ENCODE measurements around the gene GTF2IRD1. TPM values are rescaled to one million over a fixed set of nuclear protein-coding genes. Genes with fewer than 3 reads are reported as not detected.

The GTF2IRD1 gene
- total and polyA plus RNA-seq, 9 of the 15 experiments (the other 6 are each of a cell fraction or from before 2014, with no cell fraction given), result 9.1 to 30.2 (median 14.0) TPM

GRCh38 chr7:74584160-74584954, 130.7 kb downstream of the GTF2IRD1 start (continued):
- TF ChIP-seq PML (IDR thresholded peaks at IDR 0.05; ENCODE audit: low read length) (peak; percentile 88), BRF2 (IDR thresholded peaks at IDR 0.05; ENCODE audit: borderline replicate concordance, insufficient read depth, insufficient read length) (no peak), ZNF239 (CRISPR knock-in tag; IDR thresholded peaks at IDR 0.05) (peak; percentile 20; the same call in 1 of the 2 replicates), ZNF644 (tag; IDR thresholded peaks at IDR 0.05; ENCODE audit: low read depth) (peak; percentile 74; the same call in 1 of the 2 replicates), ZNF696 (CRISPR knock-in tag; conservative IDR thresholded peaks at IDR 0.05) (no peak), SMARCA4 (IDR thresholded peaks at IDR 0.05) (peak; percentile 92), ESRRB (CRISPR knock-in tag; IDR thresholded peaks at IDR 0.05; ENCODE audit: borderline replicate concordance) (no peak), RFX5 (IDR thresholded peaks at IDR 0.05; ENCODE audit: low read depth, low read length) (no peak), ZNF639 (CRISPR knock-in tag; conservative IDR thresholded peaks at IDR 0.05 in 1 of 2, IDR thresholded peaks at IDR 0.05 in 1 of 2) (peak in 1 of 2 experiments; percentile 80; a peak in 2 of 4 replicates), POLR2G (IDR thresholded peaks at IDR 0.05; ENCODE audit: low read depth, low read length) (no peak), STAT5A (IDR thresholded peaks at IDR 0.05; ENCODE audit: borderline replicate concordance, low read length) (peak; percentile 80), NR3C1 (CRISPR knock-in tag; IDR thresholded peaks at IDR 0.05) (no peak), GABPA (tag; conservative IDR thresholded peaks at IDR 0.05; ENCODE audit: low read depth) (no peak), HNRNPUL1 (IDR thresholded peaks at IDR 0.05; ENCODE audit: low read length) (no peak), HLTF (IDR thresholded peaks at IDR 0.05) (no peak), GMEB1 (CRISPR knock-in tag; IDR thresholded peaks at IDR 0.05) (0 out of 2 replicates have a peak, but pooled peaks have one; percentile 5)
- TF ChIP-seq, protein P1, sequence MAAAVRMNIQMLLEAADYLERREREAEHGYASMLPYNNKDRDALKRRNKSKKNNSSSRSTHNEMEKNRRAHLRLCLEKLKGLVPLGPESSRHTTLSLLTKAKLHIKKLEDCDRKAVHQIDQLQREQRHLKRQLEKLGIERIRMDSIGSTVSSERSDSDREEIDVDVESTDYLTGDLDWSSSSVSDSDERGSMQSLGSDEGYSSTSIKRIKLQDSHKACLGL (CRISPR knock-in tag; IDR thresholded peaks at IDR 0.05; ENCODE audit: borderline replicate concordance, poor library complexity, severe bottlenecking), result no peak
- TF ChIP-seq, protein P2, sequence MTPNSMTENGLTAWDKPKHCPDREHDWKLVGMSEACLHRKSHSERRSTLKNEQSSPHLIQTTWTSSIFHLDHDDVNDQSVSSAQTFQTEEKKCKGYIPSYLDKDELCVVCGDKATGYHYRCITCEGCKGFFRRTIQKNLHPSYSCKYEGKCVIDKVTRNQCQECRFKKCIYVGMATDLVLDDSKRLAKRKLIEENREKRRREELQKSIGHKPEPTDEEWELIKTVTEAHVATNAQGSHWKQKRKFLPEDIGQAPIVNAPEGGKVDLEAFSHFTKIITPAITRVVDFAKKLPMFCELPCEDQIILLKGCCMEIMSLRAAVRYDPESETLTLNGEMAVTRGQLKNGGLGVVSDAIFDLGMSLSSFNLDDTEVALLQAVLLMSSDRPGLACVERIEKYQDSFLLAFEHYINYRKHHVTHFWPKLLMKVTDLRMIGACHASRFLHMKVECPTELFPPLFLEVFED (CRISPR knock-in tag; conservative IDR thresholded peaks at IDR 0.05), result 0 out of 2 replicates have a peak, but pooled peaks have one; percentile 58
- TF ChIP-seq, protein P3, sequence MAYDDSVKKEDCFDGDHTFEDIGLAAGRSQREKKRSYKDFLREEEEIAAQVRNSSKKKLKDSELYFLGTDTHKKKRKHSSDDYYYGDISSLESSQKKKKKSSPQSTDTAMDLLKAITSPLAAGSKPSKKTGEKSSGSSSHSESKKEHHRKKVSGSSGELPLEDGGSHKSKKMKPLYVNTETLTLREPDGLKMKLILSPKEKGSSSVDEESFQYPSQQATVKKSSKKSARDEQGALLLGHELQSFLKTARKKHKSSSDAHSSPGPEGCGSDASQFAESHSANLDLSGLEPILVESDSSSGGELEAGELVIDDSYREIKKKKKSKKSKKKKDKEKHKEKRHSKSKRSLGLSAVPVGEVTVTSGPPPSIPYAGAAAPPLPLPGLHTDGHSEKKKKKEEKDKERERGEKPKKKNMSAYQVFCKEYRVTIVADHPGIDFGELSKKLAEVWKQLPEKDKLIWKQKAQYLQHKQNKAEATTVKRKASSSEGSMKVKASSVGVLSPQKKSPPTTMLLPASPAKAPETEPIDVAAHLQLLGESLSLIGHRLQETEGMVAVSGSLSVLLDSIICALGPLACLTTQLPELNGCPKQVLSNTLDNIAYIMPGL (CRISPR knock-in tag; IDR thresholded peaks at IDR 0.05), result no peak
